Stimulated activated effector memory CD8-positive, alpha-beta T cell treated with anti-CD3 and anti-CD28 coated beads, Interleukin-12 subunit alpha, Interleukin-12 subunit beta, amount 100 ng/mL, for 72 hours (primary cell): ENCODE results near the gene CD28.
A peak's percentile ranks its signal among the peaks of the same experiment; 100 is the strongest.

ENCODE experiments used
- ATAC-seq: fragments of 150-1000 bp; cut with Tn5 transposase; 2 replicates; pipeline ENCODE4 v1.10.0; 2021
- DNase-seq, 2 donors: peaks; one replicate each; pipeline ENCODE4 v3.0.0; 2021 to 2022; ENCODE audit warnings: low spot score in 2 of 2
- H3K27ac Mint-ChIP-seq: one replicate; pipeline ENCODE4 v1.8.0; 2022; ENCODE audit warnings: mild to moderate bottlenecking, mixed read lengths
- H3K36me3 Mint-ChIP-seq: one replicate; pipeline ENCODE4 v1.8.0; 2022; ENCODE audit warnings: mild to moderate bottlenecking, mixed read lengths
- H3K4me1 Mint-ChIP-seq: one replicate; pipeline ENCODE4 v1.8.0; 2022; ENCODE audit warnings: mixed read lengths
- H3K4me3 Mint-ChIP-seq: one replicate; pipeline ENCODE4 v1.8.0; 2022; ENCODE audit warnings: mild to moderate bottlenecking, mixed read lengths
- H3K9me3 Mint-ChIP-seq: one replicate; pipeline ENCODE4 v1.8.0; 2022; ENCODE audit warnings: mixed read lengths

Gene CD28

DNA sequence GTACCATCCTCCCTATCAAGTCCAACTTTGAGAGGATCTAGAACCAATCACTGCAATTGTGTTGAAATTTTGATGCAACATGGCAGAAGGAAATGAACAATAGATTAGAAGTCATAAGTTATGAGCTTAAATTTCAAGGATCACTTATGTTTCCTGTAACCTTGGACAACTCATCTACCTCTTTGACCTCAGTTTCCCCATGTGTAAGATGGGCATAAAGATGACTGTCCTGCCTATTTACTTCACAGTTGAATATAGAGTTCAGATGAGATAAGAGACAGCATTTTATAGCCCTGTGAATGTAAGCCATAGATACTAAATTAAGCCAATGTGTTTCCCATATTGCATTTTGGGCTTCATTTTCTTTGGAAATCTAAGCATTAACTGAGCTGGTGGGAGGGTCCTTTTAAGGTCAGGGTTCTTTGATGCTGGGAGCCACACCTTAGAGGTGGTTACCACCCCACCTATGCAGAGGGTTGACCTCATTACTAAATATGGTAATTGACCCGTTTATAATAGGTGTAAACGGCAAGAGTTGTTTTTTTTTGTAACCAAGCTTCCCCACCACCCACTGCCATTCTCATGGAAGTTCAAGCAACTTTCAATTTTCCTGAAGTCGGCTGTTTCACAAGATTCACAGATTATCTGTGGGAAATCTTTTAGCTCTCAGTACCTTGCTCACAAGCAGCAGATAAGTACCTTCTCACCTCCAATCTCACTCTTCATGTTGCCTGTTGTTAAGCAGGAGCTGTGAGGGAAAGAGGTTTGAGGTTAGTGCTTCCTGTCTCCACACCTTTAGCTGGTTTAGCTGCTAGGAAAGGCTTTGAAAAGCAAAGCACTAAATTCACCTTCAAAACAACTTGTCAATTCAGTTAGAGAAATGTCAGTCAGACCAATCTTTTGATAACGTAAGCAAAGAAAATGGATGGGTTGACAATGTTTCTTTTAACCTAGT, 13.3 kb downstream of the CD28 start:
- Mint-ChIP-seq H3K36me3 (peaks cover 90% of the 10 kb centered on the region), H3K27ac (peak overlapping the region; percentile 82), H3K9me3 (peaks cover 5% of the 10 kb centered on the region), H3K4me3 (peak overlapping the region; percentile 77), H3K4me1 (peaks cover 80% of the 10 kb centered on the region)
- DNase-seq (no peak), ATAC-seq (no peak)

GRCh38 chr2:203720915-203721672, 14.7 kb downstream of the CD28 start:
- peak overlapping the region; percentile 82 for H3K27ac Mint-ChIP-seq
- peaks cover 71% of the 10 kb centered on the region for H3K4me1 Mint-ChIP-seq
- peaks cover 5% of the 10 kb centered on the region for H3K9me3 Mint-ChIP-seq
- ATAC-seq (no peak), DNase-seq (no peak)
- peak overlapping the region; percentile 77 for H3K4me3 Mint-ChIP-seq
- peaks cover 94% of the 10 kb centered on the region for H3K36me3 Mint-ChIP-seq

- H3K9me3 Mint-ChIP-seq: peaks cover 5% of the 10 kb centered on the region
- ATAC-seq (no peak), DNase-seq (no peak)
- peak overlapping the region; percentile 82 for H3K27ac Mint-ChIP-seq
- peak overlapping the region; percentile 77 for H3K4me3 Mint-ChIP-seq
- peaks cover 94% of the 10 kb centered on the region for H3K36me3 Mint-ChIP-seq
- peaks cover 66% of the 10 kb centered on the region for H3K4me1 Mint-ChIP-seq
These were observed 15.4 kb downstream of the CD28 start for GRCh38 chr2:203721781-203722300.

- H3K4me1 Mint-ChIP-seq: peaks cover 61% of the 10 kb centered on the region
- no peak for DNase-seq
- H3K27ac Mint-ChIP-seq: peak overlapping the region; percentile 82
- H3K4me3 Mint-ChIP-seq: peak overlapping the region; percentile 77
- H3K36me3 Mint-ChIP-seq: peaks cover 94% of the 10 kb centered on the region
- H3K9me3 Mint-ChIP-seq: peaks cover 5% of the 10 kb centered on the region
- no peak for ATAC-seq
These were observed 16.0 kb downstream of the CD28 start for GRCh38 chr2:203722411-203722810.

- Mint-ChIP-seq H3K4me1 (peaks cover 52% of the 10 kb centered on the region), H3K4me3 (no peak overlapping the region), H3K9me3 (no peaks in the 10 kb centered on the region), H3K36me3 (peaks cover 95% of the 10 kb centered on the region), H3K27ac (no peak overlapping the region)
- DNase-seq (no peak), ATAC-seq (no peak)
These were observed 21.9 kb downstream of the CD28 start for GRCh38 chr2:203728321-203728720.

DNA sequence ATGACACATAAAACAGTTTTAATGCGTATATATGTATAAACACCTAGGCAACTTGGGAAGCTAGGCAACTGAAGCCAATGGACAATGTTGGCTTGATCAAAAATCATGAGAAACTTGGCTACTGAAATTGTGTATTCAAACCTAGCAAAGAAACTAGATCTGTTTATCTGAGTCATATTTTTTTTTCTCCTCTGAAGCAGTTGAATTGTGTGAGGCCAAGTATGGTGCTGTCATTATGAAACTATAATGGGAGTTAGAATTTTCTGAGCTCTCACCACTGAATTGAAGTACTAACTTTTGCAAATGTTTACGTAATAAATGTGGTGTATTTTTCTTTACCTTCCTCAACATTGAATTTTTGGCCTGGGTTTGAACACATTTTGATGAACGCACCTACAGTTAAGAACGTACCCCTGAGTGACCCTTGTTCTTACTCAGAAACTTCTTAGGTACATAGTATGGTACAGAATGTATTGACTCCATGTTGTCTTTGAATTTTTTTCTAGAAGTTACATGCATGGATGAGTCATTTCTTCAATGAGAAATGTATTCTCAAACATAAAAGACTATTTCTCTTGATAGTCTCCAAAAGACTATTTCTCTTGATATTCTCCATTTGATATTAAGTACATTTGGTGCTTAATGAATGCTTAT, 23.8 kb downstream of the CD28 start:
- H3K9me3 Mint-ChIP-seq: no peaks in the 10 kb centered on the region
- ATAC-seq (peak; percentile 86), DNase-seq (peak in 1 of 2 donors; percentile 49)
- H3K36me3 Mint-ChIP-seq: peaks cover 98% of the 10 kb centered on the region
- H3K4me3 Mint-ChIP-seq: peak overlapping the region; percentile 28
- H3K27ac Mint-ChIP-seq: peak overlapping the region; percentile 87
- H3K4me1 Mint-ChIP-seq: peaks cover 63% of the 10 kb centered on the region

DNA sequence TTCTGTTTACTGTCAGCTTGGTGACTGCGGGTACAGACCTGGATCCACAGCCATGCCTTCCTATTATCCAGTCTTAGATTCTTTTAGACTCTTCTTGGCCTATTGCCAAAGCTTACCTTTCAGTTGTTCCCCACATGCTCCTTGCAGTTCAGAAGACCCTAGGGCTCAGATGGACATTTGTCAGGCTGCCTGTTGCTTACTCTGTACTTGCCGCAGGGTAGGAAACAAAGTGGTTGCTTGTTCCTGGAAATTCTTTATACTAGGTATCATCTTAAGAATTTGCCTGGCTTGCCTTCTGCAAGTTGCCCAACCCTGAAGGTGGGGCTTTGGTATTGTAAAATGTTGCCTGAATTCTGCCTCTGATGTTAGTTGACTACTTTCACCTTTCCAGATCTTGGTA, 24.4 kb downstream of the CD28 start:
- Mint-ChIP-seq H3K27ac (peak overlapping the region; percentile 87), H3K36me3 (peaks cover 100% of the 10 kb centered on the region), H3K4me1 (peaks cover 70% of the 10 kb centered on the region), H3K4me3 (peak overlapping the region; percentile 28), H3K9me3 (no peaks in the 10 kb centered on the region)
- ATAC-seq (no peak), DNase-seq (peak in 1 of 2 donors; percentile 64)

- no peak for ATAC-seq
- Mint-ChIP-seq H3K36me3 (peaks cover 100% of the 10 kb centered on the region), H3K9me3 (no peaks in the 10 kb centered on the region), H3K4me3 (peak overlapping the region; percentile 28), H3K27ac (peak overlapping the region; percentile 87), H3K4me1 (peaks cover 79% of the 10 kb centered on the region)
- peak in 1 of 2 donors; percentile 48 for DNase-seq
These were observed 25.9 kb downstream of the CD28 start for GRCh38 chr2:203732092-203732952.

DNA sequence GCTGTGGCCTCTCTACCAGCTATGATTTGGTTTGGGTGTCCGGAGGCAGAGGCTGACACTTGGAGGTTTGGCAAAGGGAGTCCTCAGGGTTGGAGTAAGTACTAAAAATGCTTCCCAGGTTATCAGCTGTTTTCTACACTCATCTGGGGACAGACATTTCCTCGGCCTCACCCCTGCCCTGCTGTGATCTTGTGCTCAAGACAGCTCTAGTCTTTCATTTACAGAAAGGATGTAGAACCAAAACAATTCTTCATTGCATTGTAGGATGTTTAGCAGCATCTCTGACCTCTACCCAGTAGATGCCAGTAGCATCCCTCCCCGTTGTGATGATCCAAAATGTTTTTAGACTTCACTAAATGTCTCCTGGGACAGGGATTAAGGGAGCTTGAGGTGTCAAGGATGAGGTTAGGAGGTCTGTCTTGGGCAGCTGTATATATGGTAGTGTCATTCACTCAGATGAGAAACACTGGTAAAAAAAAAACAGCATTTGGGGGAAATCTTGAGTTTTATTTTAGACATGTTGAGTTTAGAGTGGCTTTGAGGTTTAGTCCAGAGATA, 26.6 kb downstream of the CD28 start:
- H3K27ac Mint-ChIP-seq: peak overlapping the region; percentile 87
- H3K9me3 Mint-ChIP-seq: no peaks in the 10 kb centered on the region
- DNase-seq (peak in 1 of 2 donors; percentile 49), ATAC-seq (no peak)
- H3K36me3 Mint-ChIP-seq: peaks cover 100% of the 10 kb centered on the region
- H3K4me3 Mint-ChIP-seq: peak overlapping the region; percentile 28
- H3K4me1 Mint-ChIP-seq: peaks cover 82% of the 10 kb centered on the region

DNA sequence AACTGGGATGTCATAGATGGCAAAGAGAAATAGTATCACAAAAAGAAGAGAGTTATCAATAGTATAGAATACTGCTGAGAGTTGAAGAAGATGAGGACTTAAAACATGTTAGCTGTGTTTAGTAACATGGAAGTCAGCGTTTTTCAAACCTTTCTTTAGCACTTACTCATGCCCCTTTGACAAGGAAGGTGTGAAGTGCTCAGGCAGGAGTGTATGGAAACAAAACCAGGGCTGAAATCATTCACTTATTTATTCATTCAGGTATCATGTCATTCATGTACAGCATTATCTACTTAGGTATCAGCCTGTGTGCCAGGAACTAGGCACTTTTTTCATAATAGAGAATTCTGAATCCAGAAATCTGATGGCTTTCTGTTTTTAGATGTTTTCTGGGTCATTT, 27.2 kb downstream of the CD28 start:
- Mint-ChIP-seq H3K27ac (peak overlapping the region; percentile 87), H3K36me3 (peaks cover 100% of the 10 kb centered on the region), H3K4me1 (peaks cover 87% of the 10 kb centered on the region), H3K9me3 (no peaks in the 10 kb centered on the region), H3K4me3 (peak overlapping the region; percentile 36)
- ATAC-seq (peak; percentile 73), DNase-seq (no peak)

GRCh38 chr2:203734276-203734983, 28.0 kb downstream of the CD28 start:
- Mint-ChIP-seq H3K4me3 (peak overlapping the region; percentile 36), H3K36me3 (peaks cover 100% of the 10 kb centered on the region), H3K4me1 (peaks cover 88% of the 10 kb centered on the region), H3K9me3 (no peaks in the 10 kb centered on the region), H3K27ac (peak overlapping the region; percentile 87)
- DNase-seq (no peak), ATAC-seq (peak; percentile 57)

DNA sequence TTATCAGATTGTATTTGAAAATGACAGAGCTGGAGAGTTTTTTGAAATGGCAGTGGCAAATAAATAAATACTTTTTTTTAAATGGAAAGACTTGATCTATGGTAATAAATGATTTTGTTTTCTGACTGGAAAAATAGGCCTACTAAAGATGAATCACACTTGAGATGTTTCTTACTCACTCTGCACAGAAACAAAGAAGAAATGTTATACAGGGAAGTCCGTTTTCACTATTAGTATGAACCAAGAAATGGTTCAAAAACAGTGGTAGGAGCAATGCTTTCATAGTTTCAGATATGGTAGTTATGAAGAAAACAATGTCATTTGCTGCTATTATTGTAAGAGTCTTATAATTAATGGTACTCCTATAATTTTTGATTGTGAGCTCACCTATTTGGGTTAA, 30.9 kb downstream of the CD28 start:
- DNase-seq: no peak
- Mint-ChIP-seq H3K27ac (peak overlapping the region; percentile 87), H3K36me3 (peaks cover 87% of the 10 kb centered on the region), H3K4me1 (peaks cover 88% of the 10 kb centered on the region), H3K9me3 (no peaks in the 10 kb centered on the region), H3K4me3 (peak overlapping the region; percentile 42)
- ATAC-seq: peak; percentile 59

DNA sequence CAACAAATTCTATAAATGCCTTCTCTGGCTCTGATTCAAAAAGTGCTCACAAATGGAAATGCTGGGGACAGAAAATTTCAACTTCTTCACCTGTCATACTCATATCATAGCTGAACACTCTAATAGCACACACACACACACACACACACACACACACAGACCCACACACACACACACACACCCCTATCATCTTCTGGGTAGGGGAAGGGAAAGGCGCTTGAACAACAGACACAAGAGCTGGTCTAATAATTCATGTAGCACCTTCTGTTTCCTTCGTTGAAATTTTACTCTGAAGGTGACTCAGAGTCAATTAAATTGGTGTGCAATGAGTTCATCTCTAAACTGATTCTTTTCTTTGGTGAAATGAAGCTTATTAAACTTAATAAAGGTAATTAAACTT, 32.9 kb downstream of the CD28 start:
- Mint-ChIP-seq H3K4me1 (peaks cover 86% of the 10 kb centered on the region), H3K27ac (peak overlapping the region; percentile 87), H3K9me3 (no peaks in the 10 kb centered on the region), H3K36me3 (peaks cover 74% of the 10 kb centered on the region), H3K4me3 (peak overlapping the region; percentile 42)
- no peak for DNase-seq
- peak; percentile 66 for ATAC-seq
